HFF-Myc (cell line): Measurements from ENCODE around the gene KCNH8.

Experiments used
- DNase-seq: peaks from one replicate; pipeline ENCODE4 v3.0.0-alpha.2; 2011; ENCODE audit warnings: low read depth; ENCODE audit errors: extremely low read depth
- H3K4me3 ChIP-seq: replicated peaks from 2 replicates; pipeline ENCODE4 v1.5.1; 2011; ENCODE audit warnings: low read depth, mild to moderate bottlenecking, control low read depth, low read length
- TF ChIP-seq, protein P1 (sequence below): IDR thresholded peaks from 2 replicates; pipeline ENCODE4 v1.5.1; 2012; ENCODE audit warnings: mild to moderate bottlenecking, low read depth, low read length, control low read depth; ENCODE audit errors: missing control alignments

The KCNH8 gene

DNA sequence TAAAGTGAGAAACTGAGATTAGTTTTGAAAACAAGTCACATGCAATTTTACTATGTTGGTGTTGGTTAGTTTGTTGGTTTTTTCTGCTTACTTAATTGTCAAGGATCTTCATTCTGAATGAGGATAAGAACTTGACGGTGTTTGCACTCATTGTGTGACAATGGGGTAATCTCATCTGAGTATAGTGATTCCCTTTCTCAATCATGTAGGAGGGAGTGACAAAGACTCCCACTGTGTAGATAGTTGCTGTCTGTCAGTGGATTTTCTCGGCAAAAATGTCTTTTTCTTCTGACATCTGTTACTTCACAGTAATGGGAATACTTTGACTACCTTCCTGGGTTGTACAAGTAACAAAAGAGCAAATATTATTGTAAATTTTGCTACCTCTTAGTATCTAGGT is 23.5 kb downstream of the KCNH8 start:
- DNase-seq, result no peak
- H3K4me3 ChIP-seq, result no peak overlapping the region
- TF ChIP-seq, protein P1, sequence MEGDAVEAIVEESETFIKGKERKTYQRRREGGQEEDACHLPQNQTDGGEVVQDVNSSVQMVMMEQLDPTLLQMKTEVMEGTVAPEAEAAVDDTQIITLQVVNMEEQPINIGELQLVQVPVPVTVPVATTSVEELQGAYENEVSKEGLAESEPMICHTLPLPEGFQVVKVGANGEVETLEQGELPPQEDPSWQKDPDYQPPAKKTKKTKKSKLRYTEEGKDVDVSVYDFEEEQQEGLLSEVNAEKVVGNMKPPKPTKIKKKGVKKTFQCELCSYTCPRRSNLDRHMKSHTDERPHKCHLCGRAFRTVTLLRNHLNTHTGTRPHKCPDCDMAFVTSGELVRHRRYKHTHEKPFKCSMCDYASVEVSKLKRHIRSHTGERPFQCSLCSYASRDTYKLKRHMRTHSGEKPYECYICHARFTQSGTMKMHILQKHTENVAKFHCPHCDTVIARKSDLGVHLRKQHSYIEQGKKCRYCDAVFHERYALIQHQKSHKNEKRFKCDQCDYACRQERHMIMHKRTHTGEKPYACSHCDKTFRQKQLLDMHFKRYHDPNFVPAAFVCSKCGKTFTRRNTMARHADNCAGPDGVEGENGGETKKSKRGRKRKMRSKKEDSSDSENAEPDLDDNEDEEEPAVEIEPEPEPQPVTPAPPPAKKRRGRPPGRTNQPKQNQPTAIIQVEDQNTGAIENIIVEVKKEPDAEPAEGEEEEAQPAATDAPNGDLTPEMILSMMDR, result no peak

DNA sequence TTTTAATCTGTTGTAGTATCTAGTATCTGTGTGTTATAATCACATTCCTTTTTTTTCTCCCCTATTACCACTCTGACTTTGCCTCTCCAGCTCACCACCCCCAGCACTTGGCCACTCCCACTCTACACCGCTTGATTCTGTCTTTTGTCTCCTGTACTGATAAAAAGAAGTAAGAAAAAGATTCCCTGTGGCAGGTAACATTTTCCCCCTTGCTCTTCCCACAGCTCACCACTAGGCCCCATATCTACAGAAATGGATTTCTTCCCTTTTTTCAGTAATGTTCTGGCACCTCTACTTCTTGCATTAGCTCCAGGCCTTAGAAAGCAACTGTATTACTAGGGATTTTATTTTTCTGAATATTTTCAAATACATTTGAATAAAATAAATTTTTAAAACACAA is 25.6 kb downstream of the KCNH8 start:
- TF ChIP-seq, protein P1, result no peak
- no peak overlapping the region for H3K4me3 ChIP-seq
- DNase-seq, result no peak

DNA sequence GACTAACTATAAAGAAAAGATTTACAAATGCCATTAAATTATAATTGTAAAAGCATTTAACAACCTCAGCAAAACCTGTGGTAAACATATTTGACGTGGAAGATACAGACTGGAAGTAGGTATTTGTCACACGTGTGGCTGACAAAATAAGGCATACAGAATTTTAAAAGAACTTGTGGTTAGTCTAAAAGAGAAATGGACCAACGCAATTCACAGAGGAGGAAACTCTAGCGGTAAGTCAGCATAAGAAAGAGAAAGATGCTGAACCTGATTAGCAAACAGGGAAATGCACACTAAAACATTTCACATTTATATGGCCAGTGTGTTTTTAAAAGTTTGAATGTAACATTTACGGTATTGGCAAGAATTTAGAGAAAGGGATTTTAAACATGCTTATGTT is 35.3 kb downstream of the KCNH8 start:
- TF ChIP-seq, protein P1, result no peak

DNA sequence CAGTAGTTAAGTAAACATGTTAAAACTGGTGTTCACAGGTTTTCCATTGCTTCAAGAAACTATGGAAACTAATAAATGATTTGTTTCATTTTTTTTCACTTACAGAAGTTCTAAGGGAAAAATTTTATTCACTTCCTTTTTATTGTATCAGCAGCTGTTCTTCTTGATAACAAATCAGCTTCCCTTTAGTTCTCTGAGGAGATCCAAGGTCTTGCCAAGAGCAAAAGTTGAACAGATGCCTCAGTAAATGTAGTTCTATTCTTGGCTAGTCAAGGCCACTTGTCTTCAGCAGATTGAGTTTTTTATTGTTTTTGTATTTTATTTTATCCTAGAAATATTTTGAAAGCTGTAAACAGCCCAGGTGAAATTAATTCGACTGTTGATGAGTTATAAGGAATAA is 41.8 kb downstream of the KCNH8 start:
- no peak overlapping the region for H3K4me3 ChIP-seq
- TF ChIP-seq, protein P1, result no peak
- DNase-seq, result no peak

More for the DNA sequence above, 35.3 kb downstream of the KCNH8 start:
- no peak overlapping the region for H3K4me3 ChIP-seq
- no peak for DNase-seq

DNA sequence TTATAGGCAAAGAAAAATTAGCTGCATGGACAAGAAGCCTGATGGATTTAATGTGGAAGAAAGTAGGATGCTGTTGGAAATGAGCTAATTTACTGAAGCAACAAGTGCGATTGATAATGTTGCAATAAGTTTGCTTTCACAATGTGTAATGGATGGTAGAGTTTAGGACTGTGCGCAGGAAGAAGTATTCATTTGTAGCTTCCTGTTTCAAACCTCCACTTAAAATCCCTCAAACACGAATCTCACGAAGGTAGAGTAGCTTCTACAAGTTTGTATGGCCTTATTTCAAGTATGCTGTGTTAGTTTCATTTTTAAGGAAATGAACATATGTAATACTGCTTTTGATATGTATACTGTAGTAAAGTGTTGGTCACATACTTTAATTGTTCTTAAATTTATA is 42.3 kb downstream of the KCNH8 start:
- no peak for DNase-seq
- no peak overlapping the region for H3K4me3 ChIP-seq
- TF ChIP-seq, protein P1, result no peak

DNA sequence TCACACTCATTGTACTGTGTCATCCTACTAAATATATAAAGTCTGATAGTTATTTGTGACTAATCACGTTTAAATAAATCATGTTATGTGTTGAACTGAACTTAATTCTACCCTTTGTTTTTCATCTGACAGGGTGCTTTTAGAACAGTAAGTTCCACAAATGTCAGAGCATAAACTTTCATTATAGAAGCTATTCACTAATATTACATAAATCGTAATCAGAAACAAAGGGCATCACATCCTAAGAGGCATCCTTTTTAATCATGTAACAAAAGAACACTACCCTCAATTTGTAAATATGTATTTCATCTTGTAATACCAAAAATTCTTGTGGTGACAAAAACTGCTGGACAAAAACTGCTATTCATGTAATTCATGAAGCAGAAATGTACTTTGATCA is 50.8 kb downstream of the KCNH8 start:
- DNase-seq, result no peak
- no peak overlapping the region for H3K4me3 ChIP-seq

DNA sequence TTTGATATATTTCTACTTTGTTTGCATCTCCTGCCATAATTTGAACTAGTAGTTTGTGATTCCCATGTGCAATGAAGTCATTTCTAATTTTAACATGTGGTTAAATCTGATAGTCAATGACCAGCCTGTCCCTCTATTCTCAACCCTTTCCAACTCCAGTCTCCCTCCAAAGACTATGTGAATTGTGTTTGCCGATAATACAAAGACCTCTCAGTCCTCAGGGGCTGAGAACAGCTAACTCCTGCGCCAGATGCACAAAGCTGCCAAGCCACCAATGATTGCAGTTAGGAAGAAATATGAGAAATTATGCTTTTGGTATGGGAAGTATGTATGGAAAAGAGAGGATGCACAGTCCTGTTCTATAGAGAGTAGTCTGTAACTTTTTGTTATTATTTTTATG is 54.0 kb downstream of the KCNH8 start:
- TF ChIP-seq, protein P1, result no peak
- no peak overlapping the region for H3K4me3 ChIP-seq
- no peak for DNase-seq

More for the DNA sequence above, 50.8 kb downstream of the KCNH8 start:
- TF ChIP-seq, protein P1, result no peak
